Mesenchymal stem cell (in vitro differentiated cells and primary cell): ENCODE measurements around the gene SRI.
A peak's percentile ranks its signal among the peaks of the same experiment; 100 is the strongest.

Source experiments
- DNase-seq: peaks from one replicate; pipeline ENCODE4 v3.0.0-alpha.2; 2013
- H2AFZ ChIP-seq: one replicate; pipeline ENCODE4 v1.6.1; 2013; ENCODE audit warnings: low read depth, mild to moderate bottlenecking, control low read depth, inconsistent platforms, low read length, moderate library complexity
- H2AK5ac ChIP-seq: 2 replicates; pipeline ENCODE4 v1.6.1; 2013; ENCODE audit warnings: low read length, moderate library complexity, mild to moderate bottlenecking, inconsistent platforms; ENCODE audit not compliant: severe bottlenecking
- H2BK120ac ChIP-seq: one replicate; pipeline ENCODE4 v1.6.1; 2013; ENCODE audit warnings: low read depth, mild to moderate bottlenecking, inconsistent platforms, low read length, moderate library complexity
- H2BK12ac ChIP-seq, 2 experiments: one replicate each; pipeline ENCODE4 v1.6.1; 2013; ENCODE audit warnings: inconsistent platforms in 2 of 2, low read length in 2 of 2, mild to moderate bottlenecking in 2 of 2, moderate library complexity in 2 of 2, control low read depth in 1 of 2
- H2BK15ac ChIP-seq: one replicate; pipeline ENCODE4 v1.6.1; 2013; ENCODE audit warnings: mild to moderate bottlenecking, low read depth, inconsistent platforms; ENCODE audit not compliant: poor library complexity, severe bottlenecking
- H2BK5ac ChIP-seq: 2 replicates; pipeline ENCODE4 v1.6.1; 2013; ENCODE audit warnings: low read depth, mild to moderate bottlenecking, low read length, control low read depth, inconsistent platforms; ENCODE audit not compliant: poor library complexity, severe bottlenecking
- H3K14ac ChIP-seq, 2 experiments: one replicate each; pipeline ENCODE4 v1.6.1; 2013; ENCODE audit warnings: inconsistent platforms in 2 of 2, low read length in 2 of 2, control low read depth in 1 of 2, mild to moderate bottlenecking in 1 of 2, moderate library complexity in 1 of 2
- H3K18ac ChIP-seq, 2 experiments: one replicate each; pipeline ENCODE4 v1.6.1; 2013; ENCODE audit warnings: inconsistent platforms in 2 of 2, low read length in 2 of 2, control low read depth in 1 of 2, low read depth in 1 of 2, mild to moderate bottlenecking in 1 of 2
- H3K23ac ChIP-seq, 2 experiments: one replicate each; pipeline ENCODE4 v1.6.1; 2013; ENCODE audit warnings: inconsistent platforms in 2 of 2, low read length in 2 of 2, mild to moderate bottlenecking in 2 of 2, moderate library complexity in 2 of 2, control low read depth in 1 of 2
- H3K27ac ChIP-seq: 2 replicates; pipeline ENCODE4 v1.5.1; 2013; ENCODE audit warnings: mild to moderate bottlenecking, moderate library complexity, low read length, control low read depth, inconsistent platforms; ENCODE audit not compliant: poor library complexity, severe bottlenecking
- H3K27me3 ChIP-seq, 2 experiments: 2 replicates each; pipeline versions ENCODE4 v1.6.1 to v1.7.0; 2013; ENCODE audit warnings: low read length in 2 of 2, mild to moderate bottlenecking in 2 of 2, moderate library complexity in 2 of 2, control low read depth in 1 of 2, inconsistent platforms in 1 of 2; ENCODE audit not compliant: control insufficient read depth in 1 of 2, insufficient read depth in 1 of 2
- H3K36me3 ChIP-seq, 2 experiments: 2 replicates each; pipeline versions ENCODE4 v1.6.1 to v1.7.0; 2013; ENCODE audit warnings: low read length in 2 of 2, control low read depth in 1 of 2, inconsistent platforms in 1 of 2, low read depth in 1 of 2, mild to moderate bottlenecking in 1 of 2; ENCODE audit not compliant: insufficient read depth in 2 of 2, control insufficient read depth in 1 of 2
- H3K4ac ChIP-seq, 2 experiments: one replicate each; pipeline ENCODE4 v1.6.1; 2013; ENCODE audit warnings: inconsistent platforms in 2 of 2, low read length in 2 of 2, mild to moderate bottlenecking in 2 of 2, moderate library complexity in 2 of 2, control low read depth in 1 of 2, low read depth in 1 of 2
- H3K4me1 ChIP-seq: 2 replicates; pipeline ENCODE4 v1.6.1; 2013; ENCODE audit warnings: low read depth, low read length, control low read depth; ENCODE audit not compliant: control insufficient read depth, insufficient read depth
- H3K4me2 ChIP-seq: 2 replicates; pipeline ENCODE4 v1.6.1; 2013; ENCODE audit warnings: low read length, mild to moderate bottlenecking, inconsistent platforms; ENCODE audit not compliant: poor library complexity, severe bottlenecking
- H3K4me3 ChIP-seq, 2 experiments: 2 replicates each; pipeline versions ENCODE4 v1.5.1 to v1.7.0; 2013; ENCODE audit warnings: low read length in 2 of 2, mild to moderate bottlenecking in 2 of 2, control low read depth in 1 of 2, low read depth in 1 of 2; ENCODE audit not compliant: insufficient read depth in 1 of 2
- H3K79me1 ChIP-seq: replicated peaks from 2 replicates; pipeline ENCODE4 v1.6.1; 2013; ENCODE audit warnings: mild to moderate bottlenecking, control low read depth, low read length, inconsistent platforms; ENCODE audit not compliant: poor library complexity, severe bottlenecking
- H3K9ac ChIP-seq: 2 replicates; pipeline ENCODE4 v1.7.0; 2013; ENCODE audit warnings: mild to moderate bottlenecking, low read length, moderate library complexity
- H3K9me3 ChIP-seq: 2 replicates; pipeline ENCODE4 v1.7.0; 2013; ENCODE audit warnings: mild to moderate bottlenecking, low read length; ENCODE audit not compliant: control insufficient read depth
- H4K8ac ChIP-seq: one replicate; pipeline ENCODE4 v1.6.1; 2013; ENCODE audit warnings: inconsistent platforms, mild to moderate bottlenecking, low read length, moderate library complexity
- H4K91ac ChIP-seq: one replicate; pipeline ENCODE4 v1.6.1; 2013; ENCODE audit warnings: mild to moderate bottlenecking, low read length, inconsistent platforms
- WGBS: methylation state at CpG from one replicate; pipeline ENCODE4 v1.1.7; 2013; ENCODE audit warnings: mixed read lengths; 5-methylcytosine and 5-hydroxymethylcytosine counted together

The SRI gene

GRCh38 chr7:88176190-88176589 lies 43.6 kb downstream of the SRI start:
- no peak overlapping the region for H2AK5ac ChIP-seq
- H3K4ac ChIP-seq: no peak overlapping the region
- no peak overlapping the region for H2BK12ac ChIP-seq

GRCh38 chr7:88172842-88173241 lies 47.0 kb downstream of the SRI start:
- Histone ChIP-seq H3K14ac (no peak overlapping the region), H3K4ac (no peak overlapping the region), H2BK5ac (no peak overlapping the region), H3K4me1 (no peaks in the 10 kb centered on the region), H3K36me3 (no peaks in the 10 kb centered on the region), H3K4me3 (no peak overlapping the region), H3K9ac (no peak overlapping the region), H2BK12ac (no peak overlapping the region), H2AFZ (no peak overlapping the region), H4K91ac (no peak overlapping the region), H2BK15ac (no peak overlapping the region), H2BK120ac (no peak overlapping the region), H3K9me3 (no peaks in the 10 kb centered on the region), H3K23ac (no peak overlapping the region), H3K4me2 (no peak overlapping the region), H2AK5ac (no peak overlapping the region), H4K8ac (no peak overlapping the region), H3K79me1 (no peaks in the 10 kb centered on the region), H3K18ac (no peak overlapping the region), H3K27me3 (no peaks in the 10 kb centered on the region), H3K27ac (no peak overlapping the region)
- 100% methylated on average over 3 of the region's 4 CpGs for WGBS
- DNase-seq: no peak

More at GRCh38 chr7:88176190-88176589, 43.6 kb downstream of the SRI start:
- Histone ChIP-seq H3K4me2 (no peak overlapping the region), H4K91ac (no peak overlapping the region), H4K8ac (no peak overlapping the region), H2AFZ (no peak overlapping the region), H3K27ac (no peak overlapping the region), H3K4me3 (no peak overlapping the region), H3K9me3 (no peaks in the 10 kb centered on the region), H3K27me3 (no peaks in the 10 kb centered on the region), H2BK15ac (no peak overlapping the region), H3K4me1 (no peaks in the 10 kb centered on the region), H3K79me1 (no peaks in the 10 kb centered on the region), H2BK5ac (no peak overlapping the region), H3K23ac (no peak overlapping the region), H3K18ac (no peak overlapping the region), H3K36me3 (no peaks in the 10 kb centered on the region), H3K14ac (no peak overlapping the region), H2BK120ac (no peak overlapping the region), H3K9ac (no peak overlapping the region)
- no peak for DNase-seq
- WGBS: 100% methylated on average over 1 of the region's 5 CpGs

- H3K14ac ChIP-seq: no peak overlapping the region
- no peaks in the 10 kb centered on the region for H3K36me3 ChIP-seq
- WGBS: no CpG with 5 or more reads among the region's 1 CpG
- H2BK15ac ChIP-seq: no peak overlapping the region
- H2AFZ ChIP-seq: no peak overlapping the region
- H2AK5ac ChIP-seq: no peak overlapping the region
- no peak overlapping the region for H2BK5ac ChIP-seq
- no peak overlapping the region for H3K4me2 ChIP-seq
- H3K9me3 ChIP-seq: no peaks in the 10 kb centered on the region
- H3K9ac ChIP-seq: no peak overlapping the region
- DNase-seq: peak; percentile 16
- H3K27ac ChIP-seq: no peak overlapping the region
- no peak overlapping the region for H3K18ac ChIP-seq
- H2BK12ac ChIP-seq: no peak overlapping the region
- no peak overlapping the region for H4K8ac ChIP-seq
- H2BK120ac ChIP-seq: no peak overlapping the region
- no peaks in the 10 kb centered on the region for H3K4me1 ChIP-seq
- no peak overlapping the region for H3K4me3 ChIP-seq
- H3K23ac ChIP-seq: no peak overlapping the region
- H3K27me3 ChIP-seq: no peaks in the 10 kb centered on the region
- no peak overlapping the region for H4K91ac ChIP-seq
- H3K79me1 ChIP-seq: no peaks in the 10 kb centered on the region
- no peak overlapping the region for H3K4ac ChIP-seq
Measured at GRCh38 chr7:88169717-88170320, 50.0 kb downstream of the SRI start.

GRCh38 chr7:88167721-88168120 lies 52.1 kb downstream of the SRI start:
- Histone ChIP-seq H3K4ac (no peak overlapping the region), H3K23ac (no peak overlapping the region), H2AFZ (no peak overlapping the region), H3K27me3 (no peaks in the 10 kb centered on the region), H2BK15ac (no peak overlapping the region), H3K18ac (no peak overlapping the region), H3K14ac (no peak overlapping the region), H2BK5ac (no peak overlapping the region), H4K8ac (no peak overlapping the region), H2BK120ac (no peak overlapping the region), H2BK12ac (no peak overlapping the region), H3K79me1 (no peaks in the 10 kb centered on the region), H4K91ac (no peak overlapping the region), H3K36me3 (no peaks in the 10 kb centered on the region), H3K9ac (no peak overlapping the region), H3K27ac (no peak overlapping the region), H3K9me3 (no peaks in the 10 kb centered on the region), H3K4me3 (no peak overlapping the region), H3K4me2 (no peak overlapping the region), H3K4me1 (no peaks in the 10 kb centered on the region), H2AK5ac (no peak overlapping the region)
- no peak for DNase-seq
- WGBS: no CpG with 5 or more reads among the region's 2 CpGs
